Measurements from ENCODE around the gene RTCA.
"Not testable (repeated sequence)": the region's sequence is repeated elsewhere in the genome, so short reads cannot be mapped to it uniquely, and the experiment has no call there.

DNA sequence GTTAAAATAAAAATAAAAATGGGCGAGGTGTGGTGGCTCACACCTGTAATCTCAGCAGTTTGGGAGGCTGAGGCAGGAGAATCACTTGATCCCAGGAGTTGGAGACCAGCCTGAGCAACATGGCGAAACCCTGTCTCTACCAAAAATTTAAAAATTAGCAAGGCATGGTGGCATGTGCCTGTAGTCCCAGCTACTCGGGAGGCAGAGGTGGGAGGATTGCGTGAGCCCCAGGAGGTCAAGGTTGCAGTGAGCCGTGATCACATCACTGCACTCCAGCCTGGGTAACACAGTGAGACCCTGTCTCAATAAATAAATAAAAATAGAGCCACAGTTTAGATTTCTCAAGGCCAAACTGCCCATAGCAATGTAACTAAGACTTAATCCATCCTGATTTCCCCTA, 9.7 kb upstream of the RTCA start:
- TF ChIP-seq CTCF (IDR thresholded peaks at IDR 0.05; ENCODE audit: borderline replicate concordance, extremely low read depth, low read length, poor library complexity, severe bottlenecking); EZH2 (IDR thresholded peaks at IDR 0.05; ENCODE audit: borderline replicate concordance, low read depth, low read length, severe bottlenecking): not testable (repeated sequence)
